HTERT RPE-1 (cell line): ENCODE measurements around the gene PRICKLE1.

Source experiments
- in situ Hi-C: fragments of 300-500 bp; cut with MboI; formaldehyde crosslinking; loops from 4 replicates; pipeline ENCODE4 v1.14.3; 2020; ENCODE audit warnings: low sequenced_read_pairs

PRICKLE1 gene

DNA sequence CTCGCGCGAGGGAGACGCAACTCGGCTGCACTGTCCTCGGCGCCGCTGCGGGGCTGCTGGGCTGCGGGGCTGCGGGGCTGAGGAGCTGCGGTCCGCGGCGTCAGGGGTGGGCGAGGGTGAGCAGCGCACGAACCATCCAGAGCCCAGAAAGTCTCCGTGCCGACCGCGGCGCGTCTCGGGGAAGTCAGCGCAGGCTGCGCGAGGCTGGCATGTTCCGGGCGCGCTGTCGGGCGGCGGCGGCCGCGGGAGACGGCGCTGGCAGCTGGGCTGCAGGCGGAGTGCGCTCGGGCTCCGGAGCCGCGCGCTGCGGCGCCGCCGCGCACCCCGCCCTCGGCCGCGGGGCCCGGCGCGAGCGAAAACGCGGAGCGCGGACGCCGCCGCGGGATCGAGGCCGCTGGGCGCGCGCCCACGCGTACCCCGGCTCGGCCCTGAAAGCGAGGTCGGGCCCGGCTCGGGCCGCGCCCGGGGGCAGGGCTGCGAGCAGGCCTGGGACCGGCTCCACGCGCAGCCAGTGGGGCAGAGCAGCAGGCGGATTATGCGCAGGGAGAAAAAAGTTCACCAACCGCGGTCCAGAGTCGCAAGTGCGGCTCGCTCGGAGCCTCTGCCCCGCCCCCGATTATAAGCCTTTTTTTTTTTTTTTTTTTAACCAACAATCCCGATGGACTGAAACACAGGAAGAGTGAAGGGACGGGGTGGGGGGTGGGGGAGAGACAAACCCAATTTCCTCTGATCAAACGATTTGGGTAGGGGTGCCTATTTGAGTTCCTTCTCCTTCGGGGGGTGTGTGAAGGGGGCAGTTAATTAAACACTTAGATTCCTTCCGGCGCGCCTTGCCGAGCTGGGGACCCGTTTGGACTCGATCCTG is at the start of gene PRICKLE1:
Gene PRICKLE1 (minus strand): TSS at position 282 of the 865 bp plus-strand sequence. CDS start 117,230 bp downstream, outside the sequence.
- in situ Hi-C loops = no loop called here

DNA sequence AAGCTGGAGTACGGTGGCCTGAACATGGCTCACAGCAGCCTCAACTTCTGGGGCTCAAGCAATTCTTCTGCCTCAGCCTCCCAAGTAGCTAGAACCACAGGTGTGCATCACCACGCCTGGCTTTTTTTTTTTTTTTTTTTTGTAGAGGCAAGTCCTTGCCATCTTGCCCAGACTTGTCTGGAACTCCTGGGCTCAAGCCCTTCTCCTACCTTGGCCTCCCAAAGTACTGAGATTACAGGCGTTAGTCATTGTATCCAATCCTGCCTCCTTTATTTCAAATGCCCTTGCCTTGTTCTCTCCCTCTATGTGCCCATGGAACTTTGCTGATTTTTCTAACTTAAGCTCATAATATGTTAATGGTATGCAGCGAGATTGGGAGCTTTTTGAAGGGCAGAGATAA is 49.2 kb upstream of the PRICKLE1 start:
- in situ Hi-C loops = no loop called here

- in situ Hi-C loops = no loop called here
Observed at GRCh38 chr12:42638011-42638410, 48.5 kb upstream of the PRICKLE1 start.

GRCh38 chr12:42636993-42637392 is 47.4 kb upstream of the PRICKLE1 start:
- in situ Hi-C loops = no loop called here

GRCh38 chr12:42633594-42633993 is 44.0 kb upstream of the PRICKLE1 start:
- in situ Hi-C loops = no loop called here

GRCh38 chr12:42631513-42631912 is 42.0 kb upstream of the PRICKLE1 start:
- in situ Hi-C loops = no loop called here

GRCh38 chr12:42630314-42630713 is 40.8 kb upstream of the PRICKLE1 start:
- in situ Hi-C loops = no loop called here

DNA sequence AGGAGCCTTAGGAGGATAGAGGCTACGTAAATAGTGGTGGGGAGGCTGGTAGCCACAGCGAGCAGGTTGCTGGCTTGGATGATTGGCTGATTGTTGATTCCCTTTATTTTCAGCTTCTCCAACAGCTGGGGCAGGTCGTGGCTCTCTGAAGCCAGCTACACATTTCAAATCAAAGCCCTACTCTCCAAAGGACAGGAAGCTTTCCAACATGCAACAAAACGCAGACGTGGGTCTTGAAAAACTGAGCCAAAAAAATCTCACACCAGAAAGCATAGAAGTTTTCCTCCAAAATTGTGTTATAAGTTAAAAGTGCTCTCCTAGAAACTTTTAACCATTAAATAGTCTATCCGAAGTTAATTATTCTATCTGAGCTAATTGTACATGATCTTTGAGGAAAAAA is 37.6 kb upstream of the PRICKLE1 start:
- in situ Hi-C loops = no loop called here

DNA sequence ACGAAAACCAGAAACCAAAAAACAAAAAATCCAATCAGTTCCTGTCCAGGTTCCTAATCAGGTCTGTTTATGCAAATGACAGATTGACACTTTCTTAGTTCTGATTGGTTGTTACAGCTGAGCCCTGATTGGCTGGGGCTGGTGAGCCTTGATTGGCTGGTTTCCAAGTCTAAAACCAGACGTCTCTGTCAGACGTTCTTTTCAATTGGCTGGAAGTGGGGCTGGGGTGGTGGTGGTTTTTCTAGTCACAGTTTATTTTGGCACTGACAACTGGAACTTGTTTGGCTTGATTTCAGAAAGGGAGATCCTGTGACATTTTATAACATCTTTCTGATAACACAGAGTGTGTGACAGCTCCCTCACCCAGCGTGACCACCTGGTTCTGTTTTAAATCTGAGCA is 36.1 kb upstream of the PRICKLE1 start:
- in situ Hi-C loops = no loop called here

DNA sequence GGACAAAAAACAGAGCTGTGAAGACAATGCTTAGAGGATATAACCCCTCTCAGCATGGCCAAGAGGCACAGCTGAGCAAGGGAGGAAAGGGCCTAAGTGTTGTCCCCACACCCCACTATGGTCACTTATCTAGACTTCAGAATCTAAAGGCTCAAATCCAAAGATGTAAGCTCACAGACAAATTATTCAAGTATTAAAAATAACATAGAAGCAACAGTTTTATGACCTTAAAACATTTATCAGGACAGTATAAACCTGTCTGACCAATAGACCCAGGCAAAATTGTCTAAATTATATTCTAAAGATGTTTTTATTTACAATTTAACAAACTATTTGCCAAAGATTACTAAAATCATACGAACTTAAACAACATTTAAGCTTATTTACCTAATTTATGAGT is 28.1 kb upstream of the PRICKLE1 start:
- in situ Hi-C loops = no loop called here

DNA sequence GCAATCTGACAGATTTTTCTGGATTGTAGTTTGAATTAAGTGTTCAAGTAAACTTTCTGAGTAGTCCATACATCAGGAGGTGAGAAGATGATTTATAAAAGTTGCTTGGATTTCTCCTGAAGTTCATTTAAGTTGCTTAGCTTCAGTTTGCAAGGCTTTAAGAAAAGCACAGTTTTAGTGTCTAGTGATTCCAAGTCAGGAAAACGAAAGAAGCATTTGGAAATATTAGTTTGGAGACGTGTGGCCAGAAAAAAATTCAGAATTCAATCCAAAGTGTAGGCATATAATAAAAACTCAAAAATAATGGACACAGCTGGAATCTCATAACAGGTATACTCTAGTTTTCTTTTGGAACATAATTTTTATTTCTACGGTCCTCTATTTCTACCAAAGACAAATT is 25.5 kb upstream of the PRICKLE1 start:
- in situ Hi-C loops = no loop called here

DNA sequence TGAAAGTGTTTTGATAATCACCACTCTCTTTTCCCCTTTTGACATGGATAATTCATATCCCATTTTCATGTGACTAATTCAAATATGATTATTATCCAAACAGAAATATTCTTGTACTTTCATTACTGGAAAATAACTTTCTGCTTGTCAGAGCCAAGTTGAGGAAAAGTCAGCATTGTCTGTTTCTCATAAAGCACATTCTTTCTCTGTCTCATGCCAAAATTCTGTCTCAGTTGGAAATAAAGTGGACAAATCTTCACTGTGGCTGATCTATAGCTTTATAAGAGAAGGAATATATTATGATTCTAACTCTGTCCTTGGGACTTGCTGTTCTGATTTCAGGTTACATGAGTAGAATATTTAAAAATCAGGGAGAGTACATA is 22.7 kb upstream of the PRICKLE1 start:
- in situ Hi-C loops = no loop called here

- in situ Hi-C loops = no loop called here
Observed at GRCh38 chr12:42611571-42612230, 22.2 kb upstream of the PRICKLE1 start.

GRCh38 chr12:42609605-42610004 is 20.1 kb upstream of the PRICKLE1 start:
- in situ Hi-C loops = no loop called here

DNA sequence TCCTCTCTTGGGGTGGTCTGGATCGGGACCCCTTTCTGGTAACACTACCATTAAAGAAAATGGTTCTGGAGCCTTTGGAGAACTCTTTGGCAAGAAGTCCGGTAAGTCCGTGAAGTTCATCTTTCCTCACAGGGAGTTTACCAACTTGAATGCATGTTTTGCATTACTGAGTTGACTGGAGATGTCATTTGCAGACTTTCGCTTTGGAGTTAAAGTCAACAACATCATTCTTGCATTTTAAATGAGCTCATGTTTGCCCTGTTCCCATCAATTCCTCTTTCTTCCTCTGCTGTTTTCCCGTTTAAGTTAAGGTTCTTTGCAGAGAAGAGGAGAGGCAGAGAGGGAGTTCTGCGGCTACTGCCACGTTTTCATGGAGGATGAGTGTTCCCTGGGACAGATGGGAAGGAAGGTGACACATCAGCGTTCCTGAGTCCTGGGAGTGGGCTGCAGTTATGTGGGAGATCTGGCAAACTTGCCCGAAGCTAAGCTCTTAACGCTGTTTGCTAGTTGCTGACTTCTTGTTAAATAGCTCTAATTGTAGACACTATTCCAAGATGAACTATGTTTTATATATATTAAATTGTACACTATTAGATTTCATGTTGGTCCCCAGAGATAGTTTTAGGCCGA is 18.8 kb upstream of the PRICKLE1 start:
- in situ Hi-C loops = no loop called here

- in situ Hi-C loops = no loop called here
Observed at GRCh38 chr12:42607584-42608058, 18.1 kb upstream of the PRICKLE1 start.

GRCh38 chr12:42606471-42606870 is 16.9 kb upstream of the PRICKLE1 start:
- in situ Hi-C loops = no loop called here

DNA sequence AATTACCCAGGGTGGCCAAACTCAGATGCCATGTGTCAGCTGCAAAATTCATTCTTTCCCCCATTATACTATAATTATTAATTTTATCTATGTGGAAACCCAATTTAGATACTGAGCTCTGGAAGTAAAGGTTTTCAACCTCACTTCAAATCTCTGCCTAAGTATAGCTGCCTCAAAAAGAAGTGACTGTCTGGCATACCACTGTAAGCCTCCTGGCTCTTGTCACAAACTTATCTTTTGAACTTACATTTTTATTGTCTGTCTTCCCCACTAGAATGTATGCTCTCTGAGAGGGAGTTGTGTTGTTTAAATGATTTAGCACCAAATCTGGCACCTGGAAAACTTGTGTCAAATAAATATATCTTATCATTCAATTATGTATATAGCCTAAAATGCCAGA is 16.1 kb upstream of the PRICKLE1 start:
- in situ Hi-C loops = no loop called here

DNA sequence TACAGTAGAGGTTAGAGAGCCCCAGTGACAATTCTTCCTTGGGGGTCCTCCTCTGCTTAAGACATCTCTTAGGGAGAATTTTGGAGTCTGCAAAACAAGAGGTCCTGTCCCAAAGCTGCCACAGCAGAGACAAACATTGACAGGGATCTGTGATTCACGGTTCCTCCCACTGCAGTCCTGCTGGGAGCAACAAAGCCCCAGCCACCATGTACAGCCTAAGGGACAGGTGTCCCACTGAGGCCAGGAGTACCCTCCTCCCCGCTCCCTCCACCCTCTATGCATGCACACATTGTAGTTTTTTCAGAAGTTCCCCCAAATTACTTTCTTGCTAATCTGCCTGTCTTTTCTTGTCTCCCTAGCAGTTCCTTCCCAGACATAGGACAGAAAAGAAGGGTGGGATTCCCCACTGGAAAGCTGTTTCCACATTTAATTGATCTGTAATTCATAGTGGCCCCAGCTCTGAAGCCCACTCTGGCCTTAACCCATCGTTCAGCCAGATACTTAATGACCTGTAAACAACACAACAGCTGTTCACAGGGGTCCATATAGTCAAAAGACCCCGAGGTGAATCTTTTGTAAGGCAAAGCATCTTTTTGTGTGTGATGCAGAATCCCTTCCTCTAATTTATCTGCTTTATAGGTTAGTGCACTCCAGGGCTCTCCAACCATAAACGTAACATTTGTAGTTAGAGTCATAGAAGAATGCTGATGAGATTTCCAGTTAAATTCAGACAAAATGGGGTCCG is 13.9 kb upstream of the PRICKLE1 start:
- in situ Hi-C loops = no loop called here

- in situ Hi-C loops = no loop called here
Observed at GRCh38 chr12:42593874-42594273, 4.3 kb upstream of the PRICKLE1 start.

DNA sequence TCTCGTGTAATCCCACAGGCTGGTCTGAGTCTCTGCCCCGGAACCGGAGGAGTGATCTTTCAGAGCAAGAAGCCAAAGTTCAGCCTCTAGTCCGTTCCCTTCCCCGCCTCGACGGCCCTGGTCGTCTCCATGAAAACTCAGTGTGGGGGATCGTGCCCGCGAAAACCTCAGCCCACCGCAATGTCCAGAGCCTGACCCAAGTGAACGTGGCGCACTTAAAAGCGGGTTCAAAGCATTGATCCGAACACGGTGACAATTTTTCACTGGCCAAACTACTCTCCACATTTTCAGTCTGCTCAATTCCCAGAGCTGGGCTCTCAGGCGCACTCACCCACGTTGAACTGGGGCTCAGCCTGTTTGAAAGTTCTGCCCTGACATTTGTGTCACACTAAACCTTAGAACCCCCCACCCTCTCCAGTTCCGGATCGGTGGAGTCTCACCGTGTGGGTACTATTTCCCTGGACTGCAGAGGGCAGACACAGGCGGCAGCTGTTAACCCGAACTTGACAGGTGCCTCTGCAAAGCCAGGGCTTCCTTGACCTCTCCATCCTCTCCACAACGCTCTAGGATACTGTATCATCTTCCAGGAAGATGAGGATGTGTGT is 886 bp upstream of the PRICKLE1 start:
- in situ Hi-C loops = no loop called here
